B cell (primary cell): Measurements from ENCODE around the gene CDC20B. TPM values are rescaled to one million over a fixed set of nuclear protein-coding genes. Genes with fewer than 3 reads are reported as not detected.

ENCODE experiments used
- ATAC-seq: fragments of 200-7000 bp; cut with Tn5 transposase; one replicate; pipeline ENCODE4 v1.10.0; 2021; ENCODE audit warnings: low read depth, mild to moderate bottlenecking, moderate number of reproducible peaks, moderate library complexity
- CTCF ChIA-PET: fragments of 350-600 bp; sonication (Branson Sonifier 250); formaldehyde crosslinking; loops from one replicate; lab custom pipeline; 2021; ENCODE audit warnings: antibody characterized with exemption, inconsistent platforms; lab: Charles Lee
- POLR2A ChIA-PET: fragments of 350-600 bp; sonication (Branson Sonifier 250); formaldehyde crosslinking; loops from one replicate; lab custom pipeline; 2021; ENCODE audit warnings: antibody characterized with exemption; lab: Charles Lee
- DNase-seq: peaks from one replicate; pipeline ENCODE4 v3.0.0; 2013
- H2AFZ ChIP-seq: 2 replicates; pipeline ENCODE4 v1.6.1; 2012; ENCODE audit warnings: mild to moderate bottlenecking, low read depth, low read length; ENCODE audit not compliant: insufficient read depth, poor library complexity, severe bottlenecking
- H3K27ac ChIP-seq, 2 donors: 1 replicate in 1 of 2; 2 replicates in 1 of 2; pipeline ENCODE4 v1.5.1; 2012 to 2013; ENCODE audit warnings: low read length in 2 of 2, mild to moderate bottlenecking in 2 of 2, moderate library complexity in 1 of 2
- H3K27me3 ChIP-seq, 4 experiments: fragments of 200-600 bp in 1 of 4; sonication (generic) in 1 of 4; replicated peaks in 1 of 4; 1 replicate in 2 of 4; 2 replicates in 2 of 4; pipeline versions ENCODE4 v1.6.1 to v1.7.0; 2013 to 2016; ENCODE audit warnings: low read length in 3 of 4, mild to moderate bottlenecking in 2 of 4, mixed read lengths in 1 of 4, moderate library complexity in 1 of 4; ENCODE audit not compliant: insufficient read depth in 4 of 4, control insufficient read depth in 3 of 4; ENCODE audit errors: control extremely low read depth in 1 of 4
- H3K36me3 ChIP-seq, 2 experiments: replicated peaks in 1 of 2; 1 replicate in 1 of 2; 2 replicates in 1 of 2; pipeline versions ENCODE4 v1.6.1 to v1.7.1; 2013; ENCODE audit warnings: low read length in 1 of 2; ENCODE audit not compliant: insufficient read depth in 2 of 2, control insufficient read depth in 1 of 2; ENCODE audit errors: control extremely low read depth in 1 of 2, extremely low read depth in 1 of 2
- H3K4me1 ChIP-seq, 2 donors: fragments of 200-600 bp in 1 of 2; sonication (generic) in 1 of 2; 1 replicate in 1 of 2; 2 replicates in 1 of 2; pipeline versions ENCODE4 v1.5.1 to v1.6.1; 2013 to 2017; ENCODE audit warnings: low read length in 2 of 2; ENCODE audit not compliant: control insufficient read depth in 2 of 2, insufficient read depth in 2 of 2
- H3K4me2 ChIP-seq: replicated peaks from 2 replicates; pipeline ENCODE3; 2012; ENCODE audit warnings: mild to moderate bottlenecking, low read depth, low read length; ENCODE audit not compliant: poor library complexity, severe bottlenecking
- H3K4me3 ChIP-seq, 5 experiments: fragments of 200-600 bp in 1 of 5; sonication (generic) in 1 of 5; 1 replicate in 3 of 5; 2 replicates in 2 of 5; pipeline versions ENCODE4 v1.5.1 to v1.7.0; 2011 to 2016; ENCODE audit warnings: low read length in 4 of 5, mild to moderate bottlenecking in 4 of 5, low read depth in 2 of 5, control low read depth in 1 of 5, moderate library complexity in 1 of 5; ENCODE audit not compliant: insufficient read depth in 1 of 5; ENCODE audit errors: control extremely low read depth in 1 of 5, extremely low read depth in 1 of 5
- H3K79me2 ChIP-seq: fragments of 200-600 bp; sonication (generic); one replicate; pipeline ENCODE4 v1.6.0; 2016; ENCODE audit warnings: low read length; ENCODE audit not compliant: control insufficient read depth, insufficient read depth
- H3K9ac ChIP-seq: fragments of 200-600 bp; sonication (generic); 2 replicates; pipeline ENCODE4 v1.6.1; 2017; ENCODE audit warnings: mild to moderate bottlenecking, low read length, moderate library complexity
- H3K9me3 ChIP-seq, 3 donors: one replicate each; pipeline versions ENCODE4 v1.6.1 to v1.7.1; 2013; ENCODE audit warnings: low read length in 2 of 3; ENCODE audit not compliant: control insufficient read depth in 2 of 3, insufficient read depth in 1 of 3; ENCODE audit errors: control extremely low read depth in 1 of 3
- H4K20me1 ChIP-seq: 2 replicates; pipeline ENCODE4 v1.6.0; 2012; ENCODE audit warnings: mild to moderate bottlenecking, low read length; ENCODE audit not compliant: insufficient read depth, control insufficient read depth, poor library complexity, severe bottlenecking
- H3K27ac Mint-ChIP-seq: one replicate; pipeline ENCODE4 v1.8.0; 2021; ENCODE audit warnings: mixed read lengths
- H3K27me3 Mint-ChIP-seq: one replicate; pipeline ENCODE4 v1.8.0; 2021; ENCODE audit warnings: mixed read lengths
- H3K4me1 Mint-ChIP-seq: one replicate; pipeline ENCODE4 v1.8.0; 2021; ENCODE audit warnings: mixed read lengths
- H3K4me3 Mint-ChIP-seq: one replicate; pipeline ENCODE4 v1.8.0; 2021; ENCODE audit warnings: mixed read lengths
- H3K9me3 Mint-ChIP-seq: one replicate; pipeline ENCODE4 v1.8.0; 2022; ENCODE audit warnings: mixed read lengths; ENCODE audit not compliant: insufficient read depth
- CTCF ChIP-seq: fragments of 200-600 bp; IDR thresholded peaks from one replicate; pipeline ENCODE4 v1.8.0; 2022; ENCODE audit warnings: antibody characterized with exemption, mild to moderate bottlenecking
- EZH2 ChIP-seq: IDR thresholded peaks from 2 replicates; pipeline ENCODE4 v1.6.1; 2012; ENCODE audit warnings: borderline replicate concordance, low read depth, mild to moderate bottlenecking, moderate library complexity, low read length; ENCODE audit not compliant: insufficient read depth, poor library complexity, severe bottlenecking
- WGBS: methylation state at CpG from one replicate; pipeline ENCODE4 v1.1.5; 2013; ENCODE audit warnings: missing lambda C conversion rate; ENCODE audit not compliant: insufficient coverage; 5-methylcytosine and 5-hydroxymethylcytosine counted together
- intact Hi-C: fragments of 100-400 bp; cut with micrococcal nuclease; formaldehyde crosslinking; loops from one replicate; pipeline ENCODE4 v1.10.0; 2022
- polyA plus RNA-seq: library from polyadenylated mRNA; depleted of rRNA; stranded (reverse); fragments of >200 nt; gene quantifications from 2 replicates; pipeline ENCODE4 v1.2.3, GENCODE V29; 2012
- total RNA-seq, 2 donors: library from RNA; stranded (reverse); fragments of 120-200 nt in 1 of 2; gene quantifications; 1 replicate in 1 of 2; 2 replicates in 1 of 2; pipeline versions ENCODE4 v1.2.3 to v1.2.4, GENCODE V29; 2013 to 2022

Gene CDC20B
- total and polyA plus RNA-seq, 2 donors (not counting 1 experiment from before 2014, with no cell fraction given): 0.09 TPM; not detected in 1

GRCh38 chr5:55063899-55064298 is 109.1 kb downstream of the CDC20B start:
- TF ChIP-seq EZH2 (no peak), CTCF (no peak)
- no peaks in the 10 kb centered on the region for H3K9me3 ChIP-seq
- H2AFZ ChIP-seq: no peak overlapping the region
- Mint-ChIP-seq H3K27ac (no peak overlapping the region), H3K4me3 (no peak overlapping the region), H3K9me3 (peaks cover 5% of the 10 kb centered on the region), H3K4me1 (no peaks in the 10 kb centered on the region), H3K27me3 (peaks cover 14% of the 10 kb centered on the region)
- intact Hi-C loops: no loop called here
- H3K79me2 ChIP-seq: no peaks in the 10 kb centered on the region
- H3K36me3 ChIP-seq: no peaks in the 10 kb centered on the region
- no peak overlapping the region for H3K9ac ChIP-seq
- 57% methylated on average over 1 of the region's 2 CpGs for WGBS
- no peaks in the 10 kb centered on the region for H4K20me1 ChIP-seq
- DNase-seq (no peak), ATAC-seq (no peak)
- H3K27me3 ChIP-seq: no peaks in the 10 kb centered on the region
- no peaks in the 10 kb centered on the region for H3K4me1 ChIP-seq
- ChIA-PET POLR2A (no interaction called here), CTCF (no interaction called here)
- no peak overlapping the region for H3K4me3 ChIP-seq
- H3K4me2 ChIP-seq: no peak overlapping the region
- no peak overlapping the region for H3K27ac ChIP-seq

GRCh38 chr5:55063220-55063863 is 109.6 kb downstream of the CDC20B start:
- Histone ChIP-seq H4K20me1 (no peaks in the 10 kb centered on the region), H3K36me3 (no peaks in the 10 kb centered on the region), H3K27me3 (no peaks in the 10 kb centered on the region), H3K4me3 (no peak overlapping the region), H3K27ac (no peak overlapping the region), H3K4me1 (no peaks in the 10 kb centered on the region), H3K4me2 (no peak overlapping the region), H3K79me2 (no peaks in the 10 kb centered on the region), H3K9ac (no peak overlapping the region), H2AFZ (no peak overlapping the region), H3K9me3 (no peaks in the 10 kb centered on the region)
- no peak for TF ChIP-seq EZH2
- TF ChIP-seq CTCF: no peak
- Mint-ChIP-seq H3K4me1 (no peaks in the 10 kb centered on the region), H3K27ac (no peak overlapping the region), H3K27me3 (peaks cover 16% of the 10 kb centered on the region), H3K4me3 (no peak overlapping the region), H3K9me3 (peaks cover 5% of the 10 kb centered on the region)
- CTCF ChIA-PET: no interaction called here
- no peak for ATAC-seq
- WGBS: 13% methylated on average over 2 of the region's 5 CpGs
- POLR2A ChIA-PET: no interaction called here
- intact Hi-C loops: no loop called here
- DNase-seq: no peak
